Fibroblast of lung (primary cell): ENCODE data around the gene KLF16. TPM values are rescaled to one million over a fixed set of nuclear protein-coding genes. Genes with fewer than 3 reads are reported as not detected.

Experiments
- DNase-seq, 2 donors: peaks; one replicate each; pipeline versions ENCODE4 v3.0.0 to v3.0.0-alpha.2; 2010; ENCODE audit warnings: low read depth in 2 of 2
- H2AFZ ChIP-seq: 2 replicates; pipeline ENCODE4 v1.5.1; 2012; ENCODE audit warnings: low read length, control low read depth, inconsistent platforms
- H3K27ac ChIP-seq: 2 replicates; pipeline ENCODE4 v1.5.1; 2011; ENCODE audit warnings: low read length, control low read depth; ENCODE audit not compliant: insufficient read depth
- H3K27me3 ChIP-seq: 2 replicates; pipeline ENCODE4 v1.5.1; 2011; ENCODE audit warnings: mild to moderate bottlenecking, low read length; ENCODE audit not compliant: control insufficient read depth, insufficient read depth
- H3K36me3 ChIP-seq: 2 replicates; pipeline ENCODE4 v1.5.1; 2011; ENCODE audit warnings: low read length; ENCODE audit not compliant: control insufficient read depth, insufficient read depth
- H3K4me1 ChIP-seq: 2 replicates; pipeline ENCODE4 v1.5.1; 2011; ENCODE audit warnings: low read length; ENCODE audit not compliant: control insufficient read depth, insufficient read depth; ENCODE audit errors: extremely low read depth
- H3K4me2 ChIP-seq: 2 replicates; pipeline ENCODE4 v1.5.1; 2011; ENCODE audit warnings: low read length, control low read depth; ENCODE audit not compliant: insufficient read depth; ENCODE audit errors: extremely low read depth
- H3K4me3 ChIP-seq, 4 experiments: fragments of 200-600 bp in 1 of 4; sonication (generic) in 1 of 4; replicated peaks in 1 of 4; 2 replicates each; pipeline ENCODE4 v1.5.1; 2011 to 2016; ENCODE audit warnings: low read length in 4 of 4, low read depth in 3 of 4, mild to moderate bottlenecking in 3 of 4, control low read depth in 2 of 4, inconsistent platforms in 1 of 4, mixed read lengths in 1 of 4; ENCODE audit not compliant: insufficient read depth in 1 of 4; ENCODE audit errors: control extremely low read depth in 1 of 4
- H3K79me2 ChIP-seq: 2 replicates; pipeline ENCODE4 v1.5.1; 2012; ENCODE audit warnings: mild to moderate bottlenecking, low read length, inconsistent platforms; ENCODE audit not compliant: control insufficient read depth, insufficient read depth
- H3K9ac ChIP-seq: 2 replicates; pipeline ENCODE4 v1.5.1; 2011; ENCODE audit warnings: mild to moderate bottlenecking, low read length, control low read depth; ENCODE audit not compliant: insufficient read depth
- H3K9me3 ChIP-seq: 2 replicates; pipeline ENCODE4 v1.5.1; 2012; ENCODE audit warnings: low read depth, low read length; ENCODE audit not compliant: control insufficient read depth, insufficient read depth
- H4K20me1 ChIP-seq: 2 replicates; pipeline ENCODE4 v1.5.1; 2011; ENCODE audit warnings: low read length; ENCODE audit not compliant: control insufficient read depth, insufficient read depth; ENCODE audit errors: extremely low read depth
- CTCF ChIP-seq, 2 donors: IDR thresholded peaks in 1 of 2; conservative IDR thresholded peaks in 1 of 2; 1 replicate in 1 of 2; 2 replicates in 1 of 2; pipeline ENCODE4 v1.5.1; 2011 to 2012; ENCODE audit warnings: low read length in 2 of 2, control low read depth in 1 of 2, inconsistent platforms in 1 of 2, low read depth in 1 of 2, mild to moderate bottlenecking in 1 of 2
- EZH2 ChIP-seq: IDR thresholded peaks from 2 replicates; pipeline ENCODE4 v1.5.1; 2012; ENCODE audit warnings: low read length, control low read depth, mild to moderate bottlenecking; ENCODE audit errors: missing control alignments
- polyA plus RNA-seq, 2 donors: library from polyadenylated mRNA; depleted of rRNA in 1 of 2; stranded (reverse) in 1 of 2; unstranded in 1 of 2; fragments of >200 nt; gene quantifications; 2 replicates each; pipeline ENCODE4 v1.2.1, GENCODE V29; 2011 to 2012; ENCODE audit warnings: missing spikeins in 1 of 2
- total RNA-seq: library from RNA; depleted of rRNA; stranded (reverse); fragments of >200 nt; gene quantifications from 2 replicates; pipeline ENCODE4 v1.2.1, GENCODE V29; 2014

KLF16 gene
- total and polyA plus RNA-seq, 2 donors (not counting 1 experiment from before 2014, with no cell fraction given), result 4.2 to 6.9 TPM

DNA sequence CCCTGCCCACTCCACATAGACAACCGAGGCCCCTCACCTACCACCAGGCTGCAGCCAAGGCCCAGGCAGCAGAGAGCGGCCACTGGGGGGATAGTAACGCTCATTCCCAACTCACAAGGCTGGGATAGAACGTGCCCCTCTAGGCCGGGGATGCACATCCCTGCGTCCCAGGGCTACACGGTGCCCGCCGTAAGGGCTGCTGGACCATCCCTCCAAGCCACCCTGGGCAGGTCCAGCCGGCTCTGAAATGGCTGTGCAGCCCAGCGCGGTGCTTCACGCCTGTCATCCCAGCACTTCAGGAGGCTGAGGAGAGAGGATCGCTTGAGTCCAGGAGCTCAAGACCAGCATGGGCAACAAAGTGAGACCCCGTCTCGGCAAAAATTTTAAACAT, 18.3 kb downstream of the KLF16 start:
- Histone ChIP-seq H3K79me2 (peaks cover 78% of the 10 kb centered on the region), H3K9me3 (no peaks in the 10 kb centered on the region), H3K4me2 (no peak overlapping the region), H4K20me1 (no peaks in the 10 kb centered on the region), H2AFZ (no peak overlapping the region), H3K27ac (no peak overlapping the region), H3K4me3 (no peak overlapping the region), H3K27me3 (no peaks in the 10 kb centered on the region), H3K36me3 (peaks cover 9% of the 10 kb centered on the region), H3K9ac (no peak overlapping the region), H3K4me1 (peaks cover 5% of the 10 kb centered on the region)
- DNase-seq, result no peak
- TF ChIP-seq EZH2, result no peak
- no peak for TF ChIP-seq CTCF (conservative IDR thresholded peaks at IDR 0.05 in 1 of 2, IDR thresholded peaks at IDR 0.05 in 1 of 2; ENCODE audit: low read depth in 1 of 2, low read length in 2 of 2)

GRCh38 chr19:1844513-1845124, 18.8 kb downstream of the KLF16 start:
- Histone ChIP-seq H3K9me3 (no peaks in the 10 kb centered on the region), H4K20me1 (no peaks in the 10 kb centered on the region), H3K27ac (no peak overlapping the region), H3K27me3 (no peaks in the 10 kb centered on the region), H2AFZ (no peak overlapping the region), H3K9ac (no peak overlapping the region), H3K79me2 (peaks cover 83% of the 10 kb centered on the region), H3K4me1 (peaks cover 5% of the 10 kb centered on the region), H3K36me3 (peaks cover 9% of the 10 kb centered on the region), H3K4me3 (no peak overlapping the region), H3K4me2 (no peak overlapping the region)
- TF ChIP-seq CTCF (conservative IDR thresholded peaks at IDR 0.05 in 1 of 2, IDR thresholded peaks at IDR 0.05 in 1 of 2; ENCODE audit: low read depth in 1 of 2, low read length in 2 of 2) (no peak), EZH2 (no peak)
- DNase-seq, result no peak

DNA sequence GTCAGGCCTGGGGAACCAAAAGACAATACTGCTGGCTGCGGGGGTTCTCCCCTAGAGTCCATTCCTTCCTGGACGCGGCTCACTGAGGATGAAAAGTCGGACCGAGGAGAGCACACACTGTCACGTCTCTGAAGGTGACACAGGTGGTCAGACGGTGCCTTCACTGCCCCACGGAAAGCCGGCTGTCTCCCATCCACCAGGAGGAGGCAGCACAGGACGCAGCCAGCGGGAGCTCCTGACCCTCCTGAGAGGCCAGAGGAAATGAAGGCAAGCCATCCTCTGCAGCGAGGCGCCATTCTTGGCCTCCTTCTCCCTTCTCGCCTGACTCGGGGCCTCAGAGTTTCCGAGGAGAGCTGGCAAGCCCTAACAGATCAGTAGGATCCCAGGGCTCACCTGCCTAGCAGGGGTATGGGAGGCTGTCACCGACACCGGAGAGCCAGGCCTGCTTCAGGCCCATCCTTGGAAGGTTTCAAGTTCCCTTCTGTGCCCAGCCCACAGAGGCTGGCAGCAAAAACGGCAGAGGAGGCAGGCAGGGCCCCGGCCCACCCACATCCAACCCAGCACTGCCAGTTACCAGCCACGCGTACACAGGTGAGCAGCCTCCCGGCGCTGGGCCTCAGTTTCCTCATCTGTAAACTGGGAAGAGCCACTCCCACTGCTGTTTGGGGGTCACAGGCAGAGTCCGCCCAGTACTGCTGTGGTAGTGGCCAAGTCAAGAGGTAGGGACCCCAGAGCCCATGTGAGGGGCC, 19.6 kb downstream of the KLF16 start:
- TF ChIP-seq CTCF (conservative IDR thresholded peaks at IDR 0.05 in 1 of 2, IDR thresholded peaks at IDR 0.05 in 1 of 2; ENCODE audit: low read depth in 1 of 2, low read length in 2 of 2), result no peak
- no peak for TF ChIP-seq EZH2

More for the DNA sequence above, 19.6 kb downstream of the KLF16 start:
- Histone ChIP-seq H3K4me1 (peaks cover 5% of the 10 kb centered on the region), H3K9ac (no peak overlapping the region), H3K36me3 (peaks cover 9% of the 10 kb centered on the region), H3K27ac (no peak overlapping the region), H3K27me3 (no peaks in the 10 kb centered on the region), H3K79me2 (peaks cover 88% of the 10 kb centered on the region), H3K4me2 (no peak overlapping the region), H2AFZ (no peak overlapping the region), H4K20me1 (no peaks in the 10 kb centered on the region), H3K4me3 (no peak overlapping the region), H3K9me3 (no peaks in the 10 kb centered on the region)
- no peak for DNase-seq
